Mesendoderm (in vitro differentiated cells): ENCODE measurements around the gene NUDT3.

ENCODE experiments used
- DNase-seq: peaks from one replicate; pipeline ENCODE4 v3.0.0; 2013
- H2AK5ac ChIP-seq: 2 replicates; pipeline ENCODE4 v1.6.1; 2013; ENCODE audit warnings: low read length, inconsistent platforms
- H2BK120ac ChIP-seq: 2 replicates; pipeline ENCODE4 v1.6.1; 2013; ENCODE audit warnings: low read depth, mild to moderate bottlenecking, low read length, moderate library complexity, mixed read lengths
- H2BK15ac ChIP-seq: replicated peaks from 2 replicates; pipeline ENCODE4 v1.6.1; 2013; ENCODE audit warnings: low read depth, mild to moderate bottlenecking, moderate library complexity
- H2BK5ac ChIP-seq: 2 replicates; pipeline ENCODE4 v1.6.1; 2013; ENCODE audit warnings: low read length, inconsistent platforms
- H3K18ac ChIP-seq: 2 replicates; pipeline ENCODE4 v1.6.1; 2013; ENCODE audit warnings: mild to moderate bottlenecking, low read length, mixed read lengths
- H3K23ac ChIP-seq: one replicate; pipeline ENCODE4 v1.6.1; 2013; ENCODE audit warnings: low read length
- H3K27ac ChIP-seq: 2 replicates; pipeline ENCODE4 v1.5.1; 2013; ENCODE audit warnings: low read depth, mild to moderate bottlenecking, inconsistent platforms, low read length, moderate library complexity
- H3K27me3 ChIP-seq: 2 replicates; pipeline ENCODE4 v1.6.1; 2013; ENCODE audit warnings: low read length, control low read depth, mild to moderate bottlenecking, inconsistent platforms; ENCODE audit not compliant: insufficient read depth, poor library complexity
- H3K36me3 ChIP-seq: 2 replicates; pipeline ENCODE4 v1.6.1; 2013; ENCODE audit warnings: low read length, inconsistent platforms; ENCODE audit not compliant: control insufficient read depth, insufficient read depth
- H3K4ac ChIP-seq: one replicate; pipeline ENCODE4 v1.6.1; 2013; ENCODE audit warnings: low read depth, mild to moderate bottlenecking, low read length, moderate library complexity
- H3K4me1 ChIP-seq: 2 replicates; pipeline ENCODE4 v1.6.1; 2013; ENCODE audit warnings: low read depth, low read length, inconsistent platforms; ENCODE audit not compliant: control insufficient read depth
- H3K4me2 ChIP-seq: 2 replicates; pipeline ENCODE4 v1.6.1; 2013; ENCODE audit warnings: low read length
- H3K4me3 ChIP-seq: 2 replicates; pipeline ENCODE4 v1.5.1; 2013; ENCODE audit warnings: mild to moderate bottlenecking, low read length
- H3K56ac ChIP-seq: one replicate; pipeline ENCODE4 v1.6.1; 2013; ENCODE audit warnings: low read length
- H3K79me1 ChIP-seq: 2 replicates; pipeline ENCODE4 v1.6.1; 2013; ENCODE audit warnings: low read length, inconsistent platforms
- H3K79me2 ChIP-seq: 2 replicates; pipeline ENCODE4 v1.6.1; 2013; ENCODE audit warnings: mild to moderate bottlenecking, low read length; ENCODE audit not compliant: control insufficient read depth, insufficient read depth
- H3K9ac ChIP-seq: 2 replicates; pipeline ENCODE4 v1.6.1; 2013; ENCODE audit warnings: low read length, inconsistent platforms
- H4K5ac ChIP-seq: one replicate; pipeline ENCODE4 v1.6.1; 2013; ENCODE audit warnings: low read length
- H4K8ac ChIP-seq: one replicate; pipeline ENCODE4 v1.6.1; 2013; ENCODE audit warnings: low read depth, mild to moderate bottlenecking, control low read depth, low read length, moderate library complexity
- WGBS: extraction: QIAGEN DNeasy Blood & Tissue Kit; methylation state at CpG from one replicate; pipeline ENCODE4 v1.1.7; 2013; ENCODE audit warnings: low lambda C conversion rate, missing lambda C conversion rate; ENCODE audit not compliant: insufficient coverage; ENCODE audit errors: extremely low coverage; 5-methylcytosine and 5-hydroxymethylcytosine counted together

The NUDT3 gene

DNA sequence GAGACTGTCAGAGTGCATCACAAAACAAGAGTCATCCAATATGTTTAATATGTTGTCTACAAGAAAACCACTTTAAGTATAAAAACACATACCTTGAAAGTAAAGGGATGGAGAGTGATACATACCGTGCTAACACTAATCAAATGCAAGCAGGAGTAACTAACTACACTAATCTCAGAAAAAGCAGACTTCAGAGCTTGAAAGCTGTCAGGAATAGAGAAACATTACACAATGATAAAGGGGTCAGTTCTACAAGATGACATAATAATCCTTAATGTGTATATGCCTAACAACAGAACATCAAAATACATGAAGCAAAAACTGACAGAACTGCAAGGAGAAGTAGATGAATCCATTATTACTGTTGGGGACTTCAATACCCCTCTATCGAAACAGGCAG is 84.0 kb downstream of the NUDT3 start:
- Histone ChIP-seq H3K79me2 (no peaks in the 10 kb centered on the region), H3K4ac (no peak overlapping the region), H3K4me1 (no peaks in the 10 kb centered on the region), H3K18ac (no peak overlapping the region), H4K8ac (no peak overlapping the region), H3K4me3 (no peak overlapping the region), H3K27ac (no peak overlapping the region), H2BK120ac (no peak overlapping the region), H2AK5ac (no peak overlapping the region), H3K9ac (no peak overlapping the region), H2BK5ac (no peak overlapping the region), H2BK15ac (no peak overlapping the region), H3K56ac (no peak overlapping the region), H3K79me1 (no peaks in the 10 kb centered on the region), H3K36me3 (no peaks in the 10 kb centered on the region), H4K5ac (no peak overlapping the region), H3K27me3 (no peaks in the 10 kb centered on the region), H3K4me2 (no peak overlapping the region), H3K23ac (no peak overlapping the region)
- DNase-seq: no peak
- WGBS: no CpG with 5 or more reads among the region's 2 CpGs

- H3K18ac ChIP-seq: no peak overlapping the region
- H3K4ac ChIP-seq: no peak overlapping the region
- no peaks in the 10 kb centered on the region for H3K27me3 ChIP-seq
- H3K4me1 ChIP-seq: no peaks in the 10 kb centered on the region
- H2AK5ac ChIP-seq: no peak overlapping the region
- WGBS: no CpG with 5 or more reads among the region's 6 CpGs
- no peak overlapping the region for H4K8ac ChIP-seq
- DNase-seq: no peak
- no peaks in the 10 kb centered on the region for H3K79me1 ChIP-seq
- H2BK120ac ChIP-seq: no peak overlapping the region
- H4K5ac ChIP-seq: no peak overlapping the region
- H2BK5ac ChIP-seq: no peak overlapping the region
- H3K27ac ChIP-seq: no peak overlapping the region
- no peak overlapping the region for H3K56ac ChIP-seq
- no peak overlapping the region for H2BK15ac ChIP-seq
- no peak overlapping the region for H3K9ac ChIP-seq
- H3K36me3 ChIP-seq: no peaks in the 10 kb centered on the region
- no peaks in the 10 kb centered on the region for H3K79me2 ChIP-seq
- no peak overlapping the region for H3K4me2 ChIP-seq
- no peak overlapping the region for H3K23ac ChIP-seq
- no peak overlapping the region for H3K4me3 ChIP-seq
These were observed 86.3 kb downstream of the NUDT3 start for GRCh38 chr6:34305982-34306708.

- no peaks in the 10 kb centered on the region for H3K27me3 ChIP-seq
- H2BK15ac ChIP-seq: no peak overlapping the region
- H3K18ac ChIP-seq: no peak overlapping the region
- H2BK120ac ChIP-seq: no peak overlapping the region
- H3K4ac ChIP-seq: no peak overlapping the region
- no peak overlapping the region for H3K4me2 ChIP-seq
- no peaks in the 10 kb centered on the region for H3K36me3 ChIP-seq
- no peak overlapping the region for H4K5ac ChIP-seq
- H4K8ac ChIP-seq: no peak overlapping the region
- no peaks in the 10 kb centered on the region for H3K4me1 ChIP-seq
- H3K79me1 ChIP-seq: no peaks in the 10 kb centered on the region
- no peak overlapping the region for H3K23ac ChIP-seq
- no peak overlapping the region for H3K9ac ChIP-seq
- DNase-seq: no peak
- no peak overlapping the region for H3K4me3 ChIP-seq
- no CpG with 5 or more reads among the region's 2 CpGs for WGBS
- no peak overlapping the region for H2BK5ac ChIP-seq
- no peak overlapping the region for H3K27ac ChIP-seq
- H3K56ac ChIP-seq: no peak overlapping the region
- no peaks in the 10 kb centered on the region for H3K79me2 ChIP-seq
- no peak overlapping the region for H2AK5ac ChIP-seq
These were observed 87.0 kb downstream of the NUDT3 start for GRCh38 chr6:34305497-34305896.

DNA sequence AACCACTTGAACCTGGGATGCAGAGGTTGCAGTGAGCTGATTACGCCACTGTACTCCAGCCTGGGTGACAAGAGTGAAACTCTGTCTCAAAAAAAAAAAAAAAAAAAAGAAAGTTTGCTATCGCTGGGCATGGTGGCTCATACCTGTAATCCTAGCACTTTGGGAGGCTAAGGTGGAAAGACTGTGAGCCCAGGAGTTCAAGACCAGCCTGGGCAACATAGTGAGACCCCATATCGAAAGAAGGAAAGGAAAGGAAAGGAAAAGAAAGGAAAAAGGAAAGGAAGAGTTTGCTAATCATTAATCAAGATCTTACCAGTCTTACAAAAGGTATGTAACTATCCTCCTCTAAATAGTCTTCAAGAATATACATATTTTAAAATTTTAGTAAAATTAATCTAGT is 88.3 kb downstream of the NUDT3 start:
- H2BK5ac ChIP-seq: no peak overlapping the region

DNA sequence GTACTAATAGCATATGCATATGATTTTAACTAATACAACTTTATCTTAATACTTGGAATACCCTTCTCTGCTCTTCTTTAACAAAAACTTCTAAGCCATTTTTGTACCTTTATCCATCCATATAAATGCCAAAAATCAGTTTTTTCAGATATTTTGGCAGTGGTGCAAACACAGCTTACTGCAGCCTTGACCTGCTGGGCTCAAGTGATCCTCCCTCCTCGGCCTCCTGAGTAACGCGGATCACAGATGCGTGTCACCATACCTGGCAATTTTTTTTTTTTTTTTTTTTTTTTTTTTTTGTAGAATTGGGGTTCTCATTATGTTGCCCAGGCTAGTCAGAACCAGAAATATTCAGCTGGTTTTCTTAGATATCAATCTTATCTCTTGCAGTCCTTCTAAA is 89.5 kb downstream of the NUDT3 start:
- Histone ChIP-seq H2BK15ac (no peak overlapping the region), H3K4me2 (no peak overlapping the region), H3K18ac (no peak overlapping the region), H3K36me3 (no peaks in the 10 kb centered on the region), H3K79me1 (no peaks in the 10 kb centered on the region), H3K4me3 (no peak overlapping the region), H4K8ac (no peak overlapping the region), H2BK120ac (no peak overlapping the region), H3K79me2 (no peaks in the 10 kb centered on the region), H3K27ac (no peak overlapping the region), H3K56ac (no peak overlapping the region), H3K4ac (no peak overlapping the region), H3K23ac (no peak overlapping the region), H2AK5ac (no peak overlapping the region), H3K27me3 (no peaks in the 10 kb centered on the region), H4K5ac (no peak overlapping the region), H2BK5ac (no peak overlapping the region), H3K4me1 (no peaks in the 10 kb centered on the region), H3K9ac (no peak overlapping the region)
- DNase-seq: no peak
- WGBS: no CpG with 5 or more reads among the region's 4 CpGs

More for the DNA sequence above, 88.3 kb downstream of the NUDT3 start:
- Histone ChIP-seq H3K4me1 (no peaks in the 10 kb centered on the region), H3K18ac (no peak overlapping the region), H3K56ac (no peak overlapping the region), H3K27me3 (no peaks in the 10 kb centered on the region), H2BK15ac (no peak overlapping the region), H3K4me3 (no peak overlapping the region), H4K8ac (no peak overlapping the region), H3K4ac (no peak overlapping the region), H2BK120ac (no peak overlapping the region), H3K36me3 (no peaks in the 10 kb centered on the region), H4K5ac (no peak overlapping the region), H3K79me1 (no peaks in the 10 kb centered on the region), H2AK5ac (no peak overlapping the region), H3K27ac (no peak overlapping the region), H3K9ac (no peak overlapping the region), H3K4me2 (no peak overlapping the region), H3K23ac (no peak overlapping the region), H3K79me2 (no peaks in the 10 kb centered on the region)
- no peak for DNase-seq
- WGBS: no CpG with 5 or more reads among the region's 3 CpGs

GRCh38 chr6:34301408-34301807 is 91.1 kb downstream of the NUDT3 start:
- no peak overlapping the region for H4K5ac ChIP-seq
- no peaks in the 10 kb centered on the region for H3K36me3 ChIP-seq
- no peak overlapping the region for H3K23ac ChIP-seq
- no peak overlapping the region for H2BK15ac ChIP-seq
- H3K4ac ChIP-seq: no peak overlapping the region
- no peak overlapping the region for H2BK5ac ChIP-seq
- H3K56ac ChIP-seq: no peak overlapping the region
- WGBS: no CpG with 5 or more reads among the region's 2 CpGs
- no peak overlapping the region for H3K27ac ChIP-seq
- H3K4me1 ChIP-seq: no peaks in the 10 kb centered on the region
- H3K4me3 ChIP-seq: no peak overlapping the region
- H3K79me1 ChIP-seq: no peaks in the 10 kb centered on the region
- no peak overlapping the region for H3K18ac ChIP-seq
- no peaks in the 10 kb centered on the region for H3K79me2 ChIP-seq
- no peak overlapping the region for H3K4me2 ChIP-seq
- DNase-seq: no peak
- H3K27me3 ChIP-seq: no peaks in the 10 kb centered on the region
- H4K8ac ChIP-seq: no peak overlapping the region
- H2AK5ac ChIP-seq: no peak overlapping the region
- no peak overlapping the region for H3K9ac ChIP-seq
- H2BK120ac ChIP-seq: no peak overlapping the region
